Stimulated activated CD4-positive, alpha-beta T cell treated with anti-CD3 and anti-CD28 coated beads, Interleukin-1b, Interleukin-23, amount 100 ng/mL, for 4 hours (primary cell): Measurements from ENCODE around the gene ACVR1.
"Not testable (repeated sequence)": the region's sequence is repeated elsewhere in the genome, so short reads cannot be mapped to it uniquely, and the experiment has no call there.

Experiments
- DNase-seq, 2 donors: peaks; one replicate each; pipeline ENCODE4 v3.0.0-alpha.2; 2020; ENCODE audit warnings: low read depth in 2 of 2

Gene ACVR1

DNA sequence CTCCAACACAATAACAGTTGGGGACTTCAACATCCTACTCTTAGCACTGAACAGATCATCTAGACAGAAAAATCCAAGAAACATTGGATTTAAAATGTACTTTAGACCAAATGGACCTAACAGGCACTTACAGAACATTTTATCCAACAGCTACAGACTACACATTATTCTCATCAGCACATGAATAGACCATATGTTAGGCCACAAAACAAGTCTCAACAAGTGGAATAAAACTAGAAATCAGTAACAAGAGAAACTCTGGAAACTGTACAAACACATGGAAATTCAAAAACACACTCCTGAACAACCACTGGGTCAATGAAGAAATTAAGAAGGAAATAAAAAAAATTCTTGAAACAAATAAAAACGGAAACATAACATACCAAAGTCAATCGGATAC is 117.5 kb downstream of the ACVR1 start:
- no peak for DNase-seq

DNA sequence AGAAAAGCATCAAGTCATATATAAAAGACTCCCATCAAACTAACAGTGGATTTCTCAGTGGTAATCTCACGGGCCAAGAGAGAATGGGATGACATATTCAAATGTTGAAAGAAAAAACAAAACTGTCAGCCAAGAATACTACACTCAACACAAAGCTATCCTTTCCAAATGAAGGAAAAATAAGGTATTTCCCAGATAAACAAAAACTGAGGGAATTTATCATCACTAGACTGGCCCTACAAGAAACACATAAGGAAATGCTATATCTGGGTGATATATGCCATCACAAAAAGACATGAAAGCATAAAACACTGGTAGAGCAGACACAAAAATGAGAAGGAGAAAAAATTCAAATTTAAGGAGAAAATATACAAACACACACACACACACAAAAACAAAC is 118.6 kb downstream of the ACVR1 start:
- no peak for DNase-seq

DNA sequence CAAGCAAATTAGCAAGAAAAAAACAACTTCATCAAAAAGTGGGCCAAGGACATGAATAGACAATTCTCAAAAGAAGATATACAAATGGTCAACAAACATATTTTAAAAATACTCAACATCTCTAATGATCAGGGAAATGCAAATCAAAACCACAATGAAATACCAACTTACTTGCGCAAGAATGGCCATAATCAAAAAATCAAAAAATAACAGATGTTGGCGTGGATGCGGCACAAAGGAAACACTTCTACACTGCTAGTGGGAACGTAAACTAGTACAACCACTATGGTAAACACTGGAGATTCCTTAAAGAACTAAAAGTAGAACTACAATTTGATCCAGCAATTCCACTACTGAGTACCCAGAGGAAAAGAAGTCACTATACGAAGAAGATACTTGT is 119.7 kb downstream of the ACVR1 start:
- not testable (repeated sequence) for DNase-seq

DNA sequence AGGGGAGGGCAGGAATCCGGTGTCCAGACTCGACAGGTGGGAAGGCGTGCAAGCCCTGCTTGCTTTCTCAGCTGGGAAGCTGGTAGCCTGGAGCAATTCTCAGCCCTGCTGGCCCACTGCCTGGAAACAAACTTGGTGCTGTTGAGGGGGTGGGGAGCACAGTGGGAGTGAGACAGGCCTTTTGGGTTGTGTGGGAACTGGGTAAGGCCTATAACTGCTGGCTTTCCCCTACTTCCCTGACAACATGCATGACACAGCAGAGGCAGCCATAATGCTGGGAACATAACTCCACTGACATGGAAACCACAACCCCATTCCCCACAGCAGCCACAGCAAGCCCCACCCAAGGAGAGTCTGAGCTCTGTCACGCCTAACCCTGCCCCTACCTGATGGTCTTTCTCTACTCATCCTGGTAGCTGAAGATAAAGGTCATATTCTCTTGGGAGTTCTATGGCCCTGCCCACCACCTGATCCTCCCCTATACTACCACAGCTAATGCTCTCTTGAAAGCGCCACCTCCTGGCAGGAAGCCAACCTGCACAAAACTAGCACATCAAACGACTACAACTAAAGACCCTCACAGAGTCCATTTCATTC is 124.6 kb downstream of the ACVR1 start:
- peak; percentile 12 to 16 for DNase-seq

DNA sequence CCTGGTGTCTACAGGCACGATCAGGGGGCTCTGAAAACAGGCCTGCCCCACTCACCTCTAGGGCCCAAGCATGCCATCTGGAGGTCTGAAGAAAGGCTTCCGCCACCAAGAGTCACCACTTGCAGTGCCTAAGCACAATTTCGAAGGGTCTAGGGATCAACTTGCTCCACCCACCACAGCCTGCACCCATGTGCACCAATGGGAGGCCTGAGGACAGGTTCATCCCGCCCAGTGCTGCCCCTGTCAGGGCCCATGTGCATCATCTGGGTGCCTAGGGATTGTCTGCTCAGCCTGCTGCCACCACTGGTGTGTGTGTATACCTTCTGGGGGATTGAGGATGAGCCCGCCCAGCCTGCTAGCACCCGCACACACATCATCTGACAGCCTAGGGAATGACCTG is 126.4 kb downstream of the ACVR1 start:
- no peak for DNase-seq

DNA sequence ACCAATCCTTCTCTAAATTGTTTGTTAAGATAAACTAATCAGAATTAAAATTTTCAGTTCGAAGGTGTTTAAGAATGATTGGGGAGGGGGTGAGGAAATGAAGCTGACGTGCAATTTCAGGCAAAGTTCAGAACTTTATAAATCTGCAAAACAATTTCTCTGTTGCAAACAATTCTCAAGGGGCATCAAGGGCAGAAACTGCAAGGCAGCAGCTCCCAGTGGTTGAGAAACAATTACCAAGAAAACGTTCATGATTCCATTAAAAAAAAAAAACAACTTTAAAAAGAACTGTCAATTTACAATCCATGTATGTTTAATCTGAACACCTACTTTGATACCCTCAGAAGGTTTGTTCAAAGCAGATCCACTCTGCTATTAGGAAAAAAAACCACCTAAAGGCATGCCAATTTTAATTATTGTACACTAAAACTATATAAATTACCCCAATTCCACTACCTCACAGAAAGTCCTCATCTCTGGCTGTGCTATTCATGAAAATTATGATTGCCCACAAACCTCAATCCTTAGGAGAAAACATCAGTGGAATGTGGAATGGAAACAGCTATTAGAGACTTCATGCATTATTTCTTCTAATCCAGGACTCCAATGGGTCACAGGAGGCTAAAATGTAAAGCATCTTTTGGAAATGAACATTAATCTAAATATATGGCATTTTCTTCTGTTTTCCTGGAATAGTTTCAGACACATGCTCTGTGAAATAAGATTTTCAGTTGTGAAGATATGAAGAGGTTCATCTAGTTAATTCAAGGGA is 127.6 kb downstream of the ACVR1 start:
- DNase-seq = no peak

DNA sequence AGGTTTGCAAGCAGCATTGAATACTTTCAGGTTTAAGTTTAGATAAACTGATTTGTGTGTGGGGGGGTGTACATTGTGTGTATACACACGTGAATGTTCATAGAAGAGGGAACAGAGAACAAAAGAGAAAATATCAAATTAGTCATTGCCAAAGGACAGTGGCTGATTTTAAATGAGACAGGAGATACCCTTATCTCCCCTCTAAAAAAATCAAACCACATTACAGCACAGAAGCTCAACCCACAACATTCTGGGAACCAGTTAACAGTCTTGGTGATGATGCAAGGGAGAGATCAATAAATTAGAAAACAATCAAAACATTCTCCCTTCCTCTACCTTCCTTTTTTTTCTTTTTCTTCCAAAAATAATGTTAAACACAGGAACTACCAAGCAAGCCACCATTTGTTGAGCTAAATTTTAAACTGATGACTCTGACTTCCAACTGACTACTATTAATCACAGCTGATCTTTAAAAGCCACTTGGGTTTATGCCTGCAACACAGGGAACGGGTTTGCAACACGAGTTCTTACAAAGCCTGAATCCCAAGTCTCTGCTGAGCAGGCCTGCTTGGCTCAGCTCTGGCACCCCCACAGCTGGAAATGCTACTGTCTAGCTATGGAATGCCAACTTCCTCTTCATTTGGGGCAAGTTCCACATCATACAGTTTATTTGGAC is 128.3 kb downstream of the ACVR1 start:
- no peak for DNase-seq

DNA sequence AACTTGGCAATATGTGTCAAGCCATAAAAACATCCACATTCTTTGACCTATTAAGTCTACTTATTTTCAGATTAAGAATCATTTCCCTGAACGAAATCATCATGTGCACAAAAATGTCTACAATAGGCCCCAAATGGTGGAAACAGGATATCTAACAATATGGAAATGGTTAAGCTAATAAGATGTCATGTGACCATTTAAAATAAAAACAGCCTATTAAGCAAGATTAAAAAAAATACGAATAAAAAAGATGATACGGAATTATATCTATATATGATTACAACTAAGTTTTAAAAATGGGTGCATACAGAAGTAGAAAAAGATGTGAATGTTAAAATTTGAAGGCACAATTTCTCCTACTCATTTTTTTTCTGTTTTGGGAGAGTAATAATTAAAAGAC is 128.8 kb downstream of the ACVR1 start:
- no peak for DNase-seq

DNA sequence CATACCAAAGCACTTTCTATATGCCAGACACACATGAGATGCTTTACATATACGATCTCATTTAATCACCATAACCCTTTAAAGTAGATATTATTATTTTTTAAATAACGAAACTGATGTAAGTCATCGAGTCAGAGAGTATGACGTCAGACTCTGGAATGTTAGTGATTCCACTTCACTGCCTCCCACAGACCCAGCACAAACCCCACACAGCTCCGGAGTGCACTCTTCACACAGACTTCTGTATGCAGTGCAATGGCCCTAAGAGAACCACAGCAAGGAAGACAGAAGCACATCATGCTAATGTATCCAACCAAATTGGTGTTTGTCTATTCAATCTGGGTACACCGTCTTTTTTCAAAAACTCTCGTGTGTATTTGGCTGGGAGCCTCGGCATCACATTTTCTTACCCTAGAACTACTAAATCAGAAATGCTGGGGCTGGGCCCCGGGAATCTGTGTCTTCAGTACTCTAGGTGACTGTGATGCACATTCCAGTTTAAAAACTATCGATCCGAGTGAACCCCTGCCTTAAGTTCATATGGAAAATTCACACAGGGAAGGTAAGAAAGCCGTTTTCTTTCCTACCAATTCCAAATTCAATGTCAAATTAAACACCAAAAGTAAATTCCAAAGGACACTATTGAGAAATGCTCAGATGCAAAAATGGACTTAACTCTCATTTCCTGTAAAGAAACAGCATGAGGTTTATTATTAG is 129.7 kb downstream of the ACVR1 start:
- DNase-seq = no peak

DNA sequence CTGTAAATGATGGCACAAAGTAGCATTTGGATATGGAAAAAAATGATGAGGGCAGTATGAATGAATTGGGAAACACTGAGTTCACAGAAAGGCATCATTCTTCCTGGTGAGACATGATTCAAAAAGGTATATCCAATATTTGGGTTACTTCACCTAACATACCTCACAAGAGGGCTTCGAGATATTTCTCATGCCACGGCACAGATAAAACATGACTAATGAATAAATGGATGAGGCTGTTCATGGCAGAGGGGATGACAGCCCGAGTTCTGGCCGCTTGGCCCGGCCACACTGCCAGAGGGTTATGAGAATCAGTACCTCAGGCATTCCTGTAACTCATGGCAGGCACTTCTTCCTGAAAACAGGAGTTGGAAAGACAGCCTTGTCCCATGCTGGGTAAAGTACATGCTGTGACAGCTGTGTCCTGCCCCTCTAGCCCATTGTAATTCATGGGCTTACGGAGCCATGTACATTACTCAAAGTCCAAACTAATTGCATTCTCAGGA is 131.5 kb downstream of the ACVR1 start:
- no peak for DNase-seq

DNA sequence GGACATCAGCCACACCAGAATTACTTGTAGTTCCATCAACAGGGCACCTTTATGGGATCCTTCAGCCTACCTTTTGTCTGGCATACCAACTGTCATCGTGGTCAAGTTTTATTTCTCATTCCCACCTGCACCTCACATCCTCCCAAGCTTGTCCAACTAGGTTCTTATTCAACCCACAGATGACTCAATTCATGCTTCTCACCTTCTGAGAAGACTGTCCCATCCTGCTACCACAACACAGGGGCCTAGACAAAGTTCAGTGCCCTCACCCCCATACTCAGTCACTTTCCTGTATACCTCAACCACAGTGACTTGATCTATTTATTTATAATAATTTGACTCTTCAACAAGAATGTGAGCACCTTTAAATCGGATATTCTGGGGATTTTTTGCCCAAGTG is 133.1 kb downstream of the ACVR1 start:
- DNase-seq = no peak

DNA sequence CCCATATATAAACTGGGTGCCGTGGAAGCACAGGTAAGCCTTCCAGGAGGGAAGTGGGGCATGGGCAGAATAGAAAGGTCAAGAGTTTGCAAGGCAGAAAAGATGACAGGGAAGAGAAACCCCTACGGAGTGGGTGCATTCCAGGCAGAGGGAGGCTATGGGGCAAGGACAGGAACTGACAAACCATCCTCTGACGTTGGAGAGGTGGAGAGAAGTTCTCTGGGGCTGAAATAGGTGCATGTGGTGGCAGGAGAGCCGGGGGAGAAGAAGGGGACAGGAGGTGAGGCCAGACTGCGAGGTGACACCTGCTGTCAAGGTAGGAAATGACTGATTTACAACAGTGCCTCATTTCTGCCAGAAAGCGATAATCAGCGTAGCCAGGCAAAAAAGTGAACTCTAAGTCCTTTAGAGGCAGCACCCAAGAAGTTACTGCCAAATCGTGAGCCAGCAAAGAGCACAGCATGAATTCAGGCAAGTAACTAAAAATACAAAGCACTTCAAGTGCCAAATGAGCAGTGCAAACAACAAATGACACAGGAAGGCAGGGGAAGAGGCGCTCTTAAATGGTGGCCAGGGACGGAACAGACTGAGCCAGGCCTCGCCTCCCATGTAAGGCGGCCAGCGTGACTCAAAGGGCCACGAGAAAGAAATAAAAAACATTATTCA is 134.2 kb downstream of the ACVR1 start:
- DNase-seq = no peak

DNA sequence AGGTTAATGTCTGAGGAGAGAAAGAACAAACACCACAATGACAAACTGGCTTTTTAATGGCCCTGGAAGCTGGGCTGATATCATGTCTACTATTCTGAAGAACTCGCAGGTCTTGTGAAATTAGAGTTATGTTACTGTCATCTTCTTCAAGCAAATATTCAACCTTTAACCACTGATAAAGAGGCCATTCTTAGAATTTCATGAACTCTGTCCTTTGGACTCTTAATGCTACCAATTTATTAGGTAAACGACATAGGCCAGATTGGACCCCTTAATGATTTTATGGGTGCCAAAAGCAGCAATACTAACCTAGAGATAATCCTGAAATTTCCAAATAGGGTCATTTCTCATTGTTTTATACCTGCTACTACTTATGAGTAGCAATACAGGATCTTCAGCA is 138.5 kb downstream of the ACVR1 start:
- no peak for DNase-seq

DNA sequence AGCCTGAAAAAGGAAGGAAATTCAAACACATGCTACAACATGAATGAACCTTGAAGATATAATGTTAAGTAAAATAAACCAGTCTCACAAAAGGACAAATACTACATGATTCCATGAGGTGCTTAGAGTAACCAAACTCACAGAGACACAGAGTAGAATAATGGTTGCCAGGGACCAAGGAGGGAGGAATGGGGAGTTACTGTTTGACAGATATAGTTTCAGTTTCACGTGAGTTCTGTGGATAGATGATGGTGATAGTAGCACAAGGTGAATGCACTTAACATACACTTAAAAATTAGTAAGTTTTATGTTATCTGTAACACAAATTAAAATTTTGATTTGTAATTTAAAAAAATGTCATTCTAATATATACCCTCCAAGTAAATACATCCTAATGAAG is 140.6 kb downstream of the ACVR1 start:
- no peak for DNase-seq

DNA sequence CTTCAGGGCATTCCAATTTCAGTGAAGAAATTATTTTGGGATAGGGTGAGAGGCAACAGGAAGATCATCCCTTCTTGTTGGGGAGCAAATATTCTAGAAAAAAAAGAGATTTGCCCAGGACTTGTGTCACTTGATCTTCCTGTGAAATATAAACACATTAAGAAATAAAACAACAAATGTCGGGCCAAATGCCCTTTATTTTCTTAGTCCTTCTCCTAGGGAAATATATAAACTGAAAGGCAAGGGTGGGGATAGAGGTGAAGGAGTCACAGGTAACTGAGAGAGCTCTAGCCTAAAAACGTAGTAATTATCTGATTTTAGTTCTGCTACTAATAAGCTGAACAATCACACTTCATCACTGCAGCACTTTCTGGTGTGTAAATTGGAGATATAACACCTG is 142.9 kb downstream of the ACVR1 start:
- DNase-seq = no peak

DNA sequence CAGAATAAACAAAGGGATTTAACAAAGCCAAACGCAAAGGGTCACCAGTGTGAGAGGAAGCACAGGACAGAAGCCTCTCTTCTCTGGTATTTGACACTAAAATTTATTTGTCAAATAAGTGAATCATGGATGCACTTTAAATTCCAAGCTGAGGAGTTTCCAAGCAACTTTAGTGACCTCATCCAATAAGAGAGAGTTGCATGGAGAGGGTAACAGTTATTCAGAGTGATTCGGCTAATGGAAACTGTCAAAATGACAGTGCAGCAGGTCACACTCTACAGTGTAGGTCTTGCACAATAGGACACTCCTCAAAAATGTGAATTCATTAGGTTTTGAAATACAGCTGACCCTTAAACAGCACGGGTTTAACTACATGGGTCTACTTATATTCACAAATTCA is 143.5 kb downstream of the ACVR1 start:
- DNase-seq = no peak

DNA sequence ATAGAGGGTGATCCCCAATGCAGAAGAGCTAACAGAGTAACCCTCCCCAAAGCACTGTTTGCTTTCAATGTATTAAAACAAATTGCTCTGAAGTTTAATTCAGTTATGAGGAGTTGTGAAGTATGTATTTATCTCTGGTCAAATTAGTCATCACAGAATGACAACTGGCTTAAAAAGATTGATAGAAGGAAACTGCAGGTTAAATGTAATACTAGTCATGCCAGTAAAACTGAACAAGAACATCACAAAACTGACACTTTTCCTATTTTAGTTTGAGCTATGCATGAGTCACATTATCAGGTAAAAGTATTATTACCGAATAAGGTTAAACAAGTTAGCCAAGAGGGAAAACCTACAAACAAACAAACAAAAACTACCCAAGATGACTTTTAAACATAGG is 148.4 kb downstream of the ACVR1 start:
- DNase-seq = no peak

DNA sequence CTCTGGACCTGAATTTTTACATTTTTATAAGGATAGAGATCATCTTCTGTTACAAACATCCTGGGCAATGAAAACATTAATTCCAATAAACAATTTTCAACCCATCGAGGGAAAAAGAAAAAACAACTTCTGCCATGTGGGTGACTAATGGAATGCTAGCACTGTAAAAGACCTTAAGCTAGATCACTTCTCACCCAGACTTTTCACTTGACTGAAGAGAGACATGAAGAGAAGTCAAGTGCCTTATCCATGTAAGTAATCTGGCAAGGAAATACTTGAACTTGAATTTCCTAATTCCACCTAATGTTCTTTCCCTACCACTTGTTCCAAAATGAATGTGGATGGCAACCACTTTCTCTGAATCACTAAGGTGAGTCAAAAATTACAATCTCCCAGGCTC is 149.2 kb downstream of the ACVR1 start:
- DNase-seq = no peak

DNA sequence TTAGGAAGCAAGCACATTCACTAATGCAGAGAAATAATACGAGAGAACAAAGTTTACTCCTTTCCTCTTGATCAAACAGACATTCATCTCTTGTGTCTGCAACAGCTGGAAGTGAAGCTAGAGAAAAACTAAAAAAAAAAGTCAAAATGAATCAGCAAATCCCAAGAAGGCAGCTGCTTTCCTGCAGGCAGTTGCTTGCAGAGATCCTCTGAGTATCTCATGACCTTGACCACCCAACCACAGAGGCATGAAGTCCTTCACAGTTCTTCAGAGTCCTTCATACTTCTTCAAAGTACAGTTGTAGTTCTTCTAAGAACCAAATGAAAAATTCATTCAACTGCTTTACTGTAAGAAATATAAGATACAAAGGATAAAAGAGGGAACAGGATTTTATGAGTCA is 150.3 kb downstream of the ACVR1 start:
- no peak for DNase-seq

DNA sequence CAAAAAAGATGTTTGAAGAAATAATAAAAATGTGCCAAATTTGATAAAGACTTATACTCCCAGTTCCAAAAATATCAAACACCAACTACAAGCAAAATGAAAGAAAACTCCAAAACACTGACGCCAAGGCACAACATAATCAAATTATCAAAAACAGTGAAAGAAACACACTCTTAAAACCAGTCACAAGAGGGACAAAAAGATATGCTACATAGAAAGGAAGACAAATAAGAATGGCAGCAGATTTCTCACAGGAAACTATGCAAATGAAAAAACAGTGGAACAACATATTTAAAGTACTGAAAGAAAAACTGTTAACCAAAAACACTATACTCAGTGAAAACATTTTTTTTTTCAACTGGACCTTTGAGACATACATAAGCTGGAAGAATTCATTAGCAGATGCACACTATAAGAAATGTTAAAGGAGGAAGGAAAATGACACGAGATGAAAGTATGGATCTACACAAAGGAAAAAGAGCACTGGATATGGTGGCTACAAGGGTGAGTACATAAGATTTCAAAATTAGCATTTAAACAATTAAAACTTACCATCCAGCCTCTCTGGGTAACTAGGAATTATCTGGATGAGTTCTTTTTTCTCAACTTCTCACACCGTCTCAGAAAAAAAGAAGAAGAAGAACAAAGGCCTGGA is 153.4 kb downstream of the ACVR1 start:
- DNase-seq = no peak

DNA sequence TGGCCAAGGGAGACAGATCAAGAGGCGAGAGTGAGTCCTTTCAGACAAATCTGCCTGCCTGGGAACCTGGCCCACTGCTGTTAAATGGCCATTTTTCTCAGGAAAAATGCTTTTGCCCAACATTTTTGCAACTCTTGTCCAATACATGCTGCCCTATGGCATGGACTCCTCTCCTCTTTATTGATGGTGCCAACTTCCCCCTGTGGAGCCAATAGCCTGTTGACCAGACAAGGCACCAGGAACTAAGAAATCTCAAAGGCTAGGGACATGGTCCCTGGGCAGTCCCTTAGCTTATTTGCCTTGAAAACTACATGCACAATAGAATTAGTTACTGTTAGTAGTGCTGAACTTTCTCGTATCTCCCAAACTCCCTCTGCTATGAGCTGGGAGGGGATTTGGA is 155.6 kb downstream of the ACVR1 start:
- DNase-seq = no peak
